H1 (cell line): ENCODE measurements around the gene KIF15. TPM values are rescaled to one million over a fixed set of nuclear protein-coding genes. Genes with fewer than 3 reads are reported as not detected.

ENCODE experiments used
- CTCF ChIA-PET: fragments of 300-600 bp; sonication (Branson Sonifier 250); formaldehyde crosslinking; loops from one replicate; lab custom pipeline; 2021; ENCODE audit not compliant: partially characterized antibody; lab: Charles Lee
- POLR2A ChIA-PET: fragments of 300-600 bp; sonication (Branson Sonifier 250); formaldehyde crosslinking; loops from one replicate; lab custom pipeline; 2021; ENCODE audit warnings: inconsistent platforms; ENCODE audit not compliant: partially characterized antibody; lab: Charles Lee
- DNase-seq, 2 experiments: peaks; one replicate each; pipeline versions ENCODE4 v3.0.0 to v3.0.0-alpha.2; 2010 to 2022; ENCODE audit warnings: low spot score in 2 of 2, low read depth in 1 of 2, mixed read lengths in 1 of 2
- FAIRE-seq: peaks from 2 replicates; lab custom pipeline; 2011; peaks lifted over from hg19 to GRCh38; lab: Jason Lieb, UNC
- H2AFZ ChIP-seq: 2 replicates; pipeline ENCODE4 v1.8.1; 2012; ENCODE audit warnings: low read length, inconsistent platforms
- H2AK5ac ChIP-seq: 2 replicates; pipeline ENCODE4 v1.6.1; 2013; ENCODE audit warnings: low read depth, low read length
- H2BK120ac ChIP-seq: replicated peaks from 2 replicates; pipeline ENCODE3; 2013; ENCODE audit warnings: low read depth, low read length, inconsistent platforms
- H2BK12ac ChIP-seq: 2 replicates; pipeline ENCODE4 v1.6.1; 2013; ENCODE audit warnings: low read depth, low read length
- H2BK15ac ChIP-seq: 2 replicates; pipeline ENCODE4 v1.6.1; 2013; ENCODE audit warnings: low read length
- H2BK20ac ChIP-seq: 2 replicates; pipeline ENCODE4 v1.6.1; 2013; ENCODE audit warnings: low read length
- H2BK5ac ChIP-seq: 2 replicates; pipeline ENCODE4 v1.6.1; 2013; ENCODE audit warnings: low read depth, low read length
- H3K14ac ChIP-seq: 2 replicates; pipeline ENCODE4 v1.6.1; 2013; ENCODE audit warnings: inconsistent platforms; ENCODE audit not compliant: insufficient read length
- H3K18ac ChIP-seq: 2 replicates; pipeline ENCODE4 v1.6.1; 2013; ENCODE audit warnings: low read length; ENCODE audit errors: extremely low read depth
- H3K23ac ChIP-seq: 2 replicates; pipeline ENCODE4 v1.6.1; 2013; ENCODE audit warnings: inconsistent platforms; ENCODE audit not compliant: insufficient read length
- H3K23me2 ChIP-seq: 2 replicates; pipeline ENCODE4 v1.6.1; 2013; ENCODE audit warnings: low read depth, low read length
- H3K27ac ChIP-seq: 2 replicates; pipeline ENCODE4 v1.6.1; 2011; ENCODE audit warnings: low read depth, low read length, inconsistent platforms
- H3K27me3 ChIP-seq, 4 experiments: replicated peaks in 1 of 4; 1 replicate in 1 of 4; 2 replicates in 3 of 4; pipeline versions ENCODE4 v1.6.1 to v1.8.1; 2011 to 2013; ENCODE audit warnings: low read length in 3 of 4, mild to moderate bottlenecking in 3 of 4, inconsistent platforms in 2 of 4, mixed read lengths in 2 of 4, moderate library complexity in 1 of 4; ENCODE audit not compliant: control insufficient read depth in 3 of 4, insufficient read depth in 3 of 4; ENCODE audit errors: extremely low read depth in 1 of 4
- H3K36me3 ChIP-seq, 4 experiments: 2 replicates each; pipeline versions ENCODE4 v1.6.1 to v1.8.1; 2011 to 2013; ENCODE audit warnings: mild to moderate bottlenecking in 4 of 4, low read length in 3 of 4, moderate library complexity in 2 of 4, control low read depth in 1 of 4, inconsistent platforms in 1 of 4; ENCODE audit not compliant: insufficient read depth in 4 of 4, control insufficient read depth in 2 of 4
- H3K4ac ChIP-seq: replicated peaks from 2 replicates; pipeline ENCODE3; 2013; ENCODE audit warnings: low read length, low read depth, mixed read lengths, inconsistent platforms; ENCODE audit not compliant: insufficient read length
- H3K4me1 ChIP-seq, 4 experiments: replicated peaks in 1 of 4; 1 replicate in 1 of 4; 2 replicates in 3 of 4; pipeline versions ENCODE4 v1.6.1 to v1.8.1; 2011 to 2013; ENCODE audit warnings: low read length in 3 of 4, inconsistent platforms in 2 of 4, mixed read lengths in 1 of 4; ENCODE audit not compliant: insufficient read depth in 4 of 4, control insufficient read depth in 3 of 4
- H3K4me2 ChIP-seq, 2 experiments: 2 replicates each; pipeline versions ENCODE4 v1.6.1 to v1.8.1; 2011 to 2013; ENCODE audit warnings: low read depth in 2 of 2, low read length in 2 of 2, control low read depth in 1 of 2, inconsistent platforms in 1 of 2, mild to moderate bottlenecking in 1 of 2; ENCODE audit not compliant: insufficient read depth in 1 of 2
- H3K4me3 ChIP-seq, 4 experiments: fragments of 200-600, 300-600 bp in 1 of 4; sonication (generic), shearing (Covaris generic), sonication (Bioruptor Twin) in 1 of 4; 2 replicates each; pipeline versions ENCODE4 v1.5.1 to v1.8.1; 2011 to 2016; ENCODE audit warnings: low read length in 4 of 4, low read depth in 3 of 4, control low read depth in 2 of 4, inconsistent platforms in 2 of 4, mild to moderate bottlenecking in 2 of 4, mixed read lengths in 1 of 4, moderate library complexity in 1 of 4; ENCODE audit not compliant: insufficient read depth in 2 of 4; ENCODE audit errors: extremely low read depth in 1 of 4
- H3K56ac ChIP-seq: replicated peaks from 2 replicates; pipeline ENCODE3; 2013; ENCODE audit warnings: low read depth, mild to moderate bottlenecking, mixed read lengths, low read length, inconsistent platforms; ENCODE audit not compliant: insufficient read length
- H3K79me1 ChIP-seq: 2 replicates; pipeline ENCODE4 v1.6.1; 2013; ENCODE audit warnings: low read depth, low read length, control low read depth
- H3K79me2 ChIP-seq, 2 experiments: 2 replicates each; pipeline versions ENCODE4 v1.6.1 to v1.8.1; 2012 to 2013; ENCODE audit warnings: low read length in 2 of 2, mild to moderate bottlenecking in 2 of 2, inconsistent platforms in 1 of 2; ENCODE audit not compliant: insufficient read depth in 2 of 2, control insufficient read depth in 1 of 2
- H3K9ac ChIP-seq, 4 experiments: replicated peaks in 1 of 4; 1 replicate in 1 of 4; 2 replicates in 3 of 4; pipeline versions ENCODE4 v1.6.1 to v1.8.1; 2011 to 2013; ENCODE audit warnings: low read depth in 3 of 4, low read length in 3 of 4, control low read depth in 2 of 4, mild to moderate bottlenecking in 2 of 4, moderate library complexity in 2 of 4, inconsistent platforms in 1 of 4; ENCODE audit errors: extremely low read depth in 1 of 4
- H3K9me3 ChIP-seq, 2 experiments: 2 replicates each; pipeline versions ENCODE4 v1.6.1 to v1.8.1; 2012 to 2013; ENCODE audit warnings: mild to moderate bottlenecking in 2 of 2, moderate library complexity in 2 of 2, control low read depth in 1 of 2, inconsistent platforms in 1 of 2, low read depth in 1 of 2, low read length in 1 of 2, mixed read lengths in 1 of 2; ENCODE audit not compliant: insufficient read depth in 2 of 2
- H4K20me1 ChIP-seq, 2 experiments: replicated peaks in 1 of 2; 2 replicates each; pipeline versions ENCODE3 to v1.8.1; 2011 to 2013; ENCODE audit warnings: inconsistent platforms in 2 of 2, low read length in 2 of 2, mild to moderate bottlenecking in 1 of 2; ENCODE audit not compliant: insufficient read depth in 2 of 2, control insufficient read depth in 1 of 2
- H4K5ac ChIP-seq: 2 replicates; pipeline ENCODE4 v1.6.1; 2013; ENCODE audit warnings: low read length, low read depth, mixed read lengths, inconsistent platforms; ENCODE audit not compliant: insufficient read length
- H4K8ac ChIP-seq: 2 replicates; pipeline ENCODE4 v1.8.0; 2013; ENCODE audit warnings: mild to moderate bottlenecking, moderate library complexity, low read length, inconsistent platforms; ENCODE audit not compliant: insufficient read depth; ENCODE audit errors: extremely low read depth
- H4K91ac ChIP-seq: replicated peaks from 2 replicates; pipeline ENCODE3; 2013; ENCODE audit warnings: low read length, mixed read lengths, inconsistent platforms; ENCODE audit not compliant: insufficient read length
- BACH1 ChIP-seq: IDR thresholded peaks from 2 replicates; pipeline ENCODE4 v1.6.1; 2012; ENCODE audit warnings: low read length, improper control_type of control experiment
- CBX5 ChIP-seq: fragments of 300-800, 300-1000 bp; sonication (generic); IDR thresholded peaks from 2 replicates; pipeline ENCODE4 v1.7.1; 2016; ENCODE audit warnings: antibody characterized with exemption, low read length, low read depth
- CBX8 ChIP-seq: fragments of 300-800, 300-1000 bp; sonication (generic); IDR thresholded peaks from 2 replicates; pipeline ENCODE4 v1.7.1; 2016; ENCODE audit warnings: low read depth, low read length, borderline replicate concordance
- CHD2 ChIP-seq: IDR thresholded peaks from 2 replicates; pipeline ENCODE4 v1.6.1; 2012; ENCODE audit warnings: low read length, improper control_type of control experiment
- CREB1 ChIP-seq: IDR thresholded peaks from 2 replicates; pipeline ENCODE4 v1.6.1; 2012; ENCODE audit warnings: inconsistent platforms
- GABPA ChIP-seq: IDR thresholded peaks from 2 replicates; pipeline ENCODE4 v1.6.1; 2011; ENCODE audit warnings: mild to moderate bottlenecking, low read length, moderate library complexity, borderline replicate concordance; ENCODE audit not compliant: insufficient read depth
- PHF8 ChIP-seq: fragments of 200-600 bp; sonication (generic); conservative IDR thresholded peaks from 2 replicates; pipeline ENCODE4 v1.7.1; 2012; ENCODE audit warnings: low read depth, mild to moderate bottlenecking, inconsistent platforms, low read length, moderate library complexity
- POU5F1 ChIP-seq: IDR thresholded peaks from 2 replicates; pipeline ENCODE4 v1.6.1; 2011; ENCODE audit warnings: low read depth, mild to moderate bottlenecking, low read length, moderate library complexity
- SAP30 ChIP-seq: fragments of 300-600 bp; sonication (generic); IDR thresholded peaks from 2 replicates; pipeline ENCODE4 v1.7.1; 2012; ENCODE audit warnings: low read length, moderate library complexity, mild to moderate bottlenecking, inconsistent platforms; ENCODE audit not compliant: insufficient read depth, insufficient replicate concordance
- SP1 ChIP-seq: IDR thresholded peaks from 2 replicates; pipeline ENCODE4 v1.6.1; 2011; ENCODE audit warnings: low read depth, low read length
- SUZ12 ChIP-seq: fragments of 200-600 bp; sonication (generic); IDR thresholded peaks from 2 replicates; pipeline ENCODE4 v1.6.1; 2012; ENCODE audit warnings: mild to moderate bottlenecking, inconsistent platforms, low read length, moderate library complexity, mixed read lengths
- YY1 ChIP-seq: IDR thresholded peaks from 2 replicates; pipeline ENCODE4 v1.6.1; 2011; ENCODE audit warnings: low read depth, mild to moderate bottlenecking, low read length
- WGBS, 2 experiments: shearing (Covaris generic) in 1 of 2; methylation state at CpG; one replicate each; pipeline versions ENCODE4 v1.1.6 to v1.1.7; 2013 to 2015; ENCODE audit warnings: low lambda C conversion rate in 2 of 2, mixed read lengths in 2 of 2, inconsistent platforms in 1 of 2, low coverage in 1 of 2, missing lambda C conversion rate in 1 of 2; ENCODE audit not compliant: insufficient replicate concordance in 2 of 2, insufficient coverage in 1 of 2, insufficient read length in 1 of 2; ENCODE audit errors: extremely low coverage in 1 of 2, missing lambda C conversion rate in 1 of 2; 5-methylcytosine and 5-hydroxymethylcytosine counted together
- polyA plus RNA-seq, 7 experiments: library from polyadenylated mRNA; depleted of rRNA in 3 of 7; stranded (reverse) in 5 of 7; unstranded in 2 of 7; fragments of >200 nt in 5 of 7; fragments of 200-250 nt in 2 of 7; gene quantifications; 1 replicate in 5 of 7; 2 replicates in 1 of 7; 4 replicates in 1 of 7; pipeline versions ENCODE4 v1.2.1 to v1.2.3, GENCODE V29; 2011 to 2013; ENCODE audit warnings: missing spikeins in 2 of 7, mixed read lengths in 2 of 7
- total RNA-seq: library from RNA; stranded (reverse); fragmentation: NEBNext Ultra II Directional; extraction: Animal tissue kit (Norgen Biotek cat#: 25700); gene quantifications from 2 replicates; pipeline ENCODE4 v1.2.1, GENCODE V29; 2021
- TF ChIP-seq, protein P1 (sequence below): IDR thresholded peaks from 2 replicates; pipeline ENCODE4 v1.6.1; 2012; ENCODE audit warnings: inconsistent platforms

Gene KIF15
- total and polyA plus RNA-seq, 2 of the 8 experiments (the other 6 are each of a cell fraction or from before 2014, with no cell fraction given), result 4.2 to 25.5 TPM

DNA sequence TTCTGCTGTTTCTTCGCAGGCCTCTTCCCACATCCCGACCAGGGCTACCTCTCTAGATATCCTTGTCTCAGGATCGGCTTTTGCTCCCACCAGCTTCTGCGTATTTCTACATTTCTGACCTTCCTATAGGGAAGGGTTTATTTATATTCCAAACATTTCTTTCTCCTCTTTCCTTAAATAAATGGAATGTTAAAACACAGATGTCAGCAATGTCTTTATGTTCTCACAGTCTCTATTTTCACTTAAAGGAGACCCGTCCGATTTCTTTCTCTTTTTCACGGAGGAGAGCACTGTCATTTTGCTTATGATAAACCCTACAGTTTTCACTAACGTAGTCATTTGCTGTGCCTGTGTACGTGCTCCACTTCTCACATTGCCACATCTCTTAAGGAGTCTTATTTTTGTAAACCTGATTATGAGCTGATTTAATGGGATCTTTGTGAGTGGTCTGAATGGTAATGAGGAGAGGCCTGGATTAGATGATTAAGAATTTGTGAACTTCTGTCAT is 630 bp downstream of the KIF15 start:
- H3K56ac ChIP-seq, result peak overlapping the region; percentile 84
- peaks cover 5% of the 10 kb centered on the region; the same call in 1 of the 2 replicates for H3K79me1 ChIP-seq
- peak overlapping the region; percentile 34 for H4K91ac ChIP-seq
- ChIA-PET CTCF (interaction anchor here (0.9 to 1.2 kb wide), 2 partner anchors 22 to 198 kb away, joined by 4 to 5 read pairs; no protein-coding TSS in a partner anchor), POLR2A (interaction anchor here (0.5 to 4.1 kb wide), 33 partner anchors 8 to 946 kb away, joined by 3 to 37 read pairs (median 3); partner anchors contain the start of genes TCAIM, ZNF197, ZNF35 and ZNF501)
- no peak for FAIRE-seq
- H3K9ac ChIP-seq, result peak overlapping the region; percentile 73 to 94 (median 86)
- H3K9me3 ChIP-seq, result peaks cover under 1 to 6% of the 10 kb centered on the region in 2 experiments; a peak in 2 of 4 replicates
- WGBS, 2 experiments, result 2% methylated on average over 9 of the region's 9 CpGs; no CpG with 5 or more reads in 1 of the 2 experiments
- no peak overlapping the region for H3K23ac ChIP-seq
- DNase-seq, result no peak
- no peaks in the 10 kb centered on the region for H3K27me3 ChIP-seq
- peak overlapping the region; percentile 95 for H2AFZ ChIP-seq
- peak overlapping the region; percentile 65 to 72 for H3K4me2 ChIP-seq
- H3K18ac ChIP-seq, result peak overlapping the region; percentile 89; the same call in 1 of the 2 replicates
- H3K23me2 ChIP-seq, result peaks cover 2% of the 10 kb centered on the region; the same call in 1 of the 2 replicates
- no peak overlapping the region for H2BK20ac ChIP-seq
- H4K8ac ChIP-seq, result peak overlapping the region; percentile 98; the same call in 1 of the 2 replicates
- no peak overlapping the region for H2BK120ac ChIP-seq
- H2BK15ac ChIP-seq, result no peak overlapping the region
- H4K5ac ChIP-seq, result peak overlapping the region; percentile 92
- H3K4me1 ChIP-seq, result no peaks in the 10 kb centered on the region; a peak in 1 of 7 replicates
- peaks cover 2 to 29% (median 16%) of the 10 kb centered on the region in 4 experiments for H3K36me3 ChIP-seq
- H3K14ac ChIP-seq, result no peak overlapping the region
- H3K79me2 ChIP-seq, result peaks cover 1 to 75% of the 10 kb centered on the region in 2 experiments; a peak in 3 of 4 replicates
- H3K4ac ChIP-seq, result peak overlapping the region; percentile 12
- peak overlapping the region; percentile 64; the same call in 1 of the 2 replicates for H2BK12ac ChIP-seq
- peak overlapping the region; percentile 93 for H2BK5ac ChIP-seq
- H2AK5ac ChIP-seq, result no peak overlapping the region
- H4K20me1 ChIP-seq, result no peaks in the 10 kb centered on the region
- peak overlapping the region; percentile 92 for H3K27ac ChIP-seq
- H3K4me3 ChIP-seq, result peak overlapping the region; percentile 89 to 97 (median 92)
- TF ChIP-seq PHF8 (no peak), CBX8 (no peak), SP1 (no peak), GABPA (no peak), SUZ12 (no peak), SAP30 (no peak), CBX5 (no peak), CREB1 (no peak), BACH1 (no peak), CHD2 (no peak), POU5F1 (no peak), YY1 (no peak)
- TF ChIP-seq, protein P1, sequence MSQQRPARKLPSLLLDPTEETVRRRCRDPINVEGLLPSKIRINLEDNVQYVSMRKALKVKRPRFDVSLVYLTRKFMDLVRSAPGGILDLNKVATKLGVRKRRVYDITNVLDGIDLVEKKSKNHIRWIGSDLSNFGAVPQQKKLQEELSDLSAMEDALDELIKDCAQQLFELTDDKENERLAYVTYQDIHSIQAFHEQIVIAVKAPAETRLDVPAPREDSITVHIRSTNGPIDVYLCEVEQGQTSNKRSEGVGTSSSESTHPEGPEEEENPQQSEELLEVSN, result no peak
